22Rv1 (cell line): Measurements from ENCODE around the gene GAL3ST2.

Experiments
- ZFX ChIP-seq: fragments of 450-650 bp; IDR thresholded peaks from 2 replicates; pipeline ENCODE4 v1.6.1; 2017; ENCODE audit warnings: antibody characterized with exemption, borderline replicate concordance
- TF ChIP-seq, protein P1 (sequence below): fragments of 450-650 bp; IDR thresholded peaks from 2 replicates; pipeline ENCODE4 v1.5.1; 2017; ENCODE audit warnings: mild to moderate bottlenecking

DNA sequence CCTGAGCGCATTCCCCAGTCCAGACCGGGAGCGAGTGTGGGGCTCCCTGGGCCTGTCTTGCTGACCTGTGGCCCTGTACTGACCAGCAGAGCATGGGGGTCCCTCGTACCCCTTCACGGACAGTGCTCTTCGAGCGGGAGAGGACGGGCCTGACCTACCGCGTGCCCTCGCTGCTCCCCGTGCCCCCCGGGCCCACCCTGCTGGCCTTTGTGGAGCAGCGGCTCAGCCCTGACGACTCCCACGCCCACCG lies 37.7 kb downstream of the GAL3ST2 start:
- TF ChIP-seq, protein P1, sequence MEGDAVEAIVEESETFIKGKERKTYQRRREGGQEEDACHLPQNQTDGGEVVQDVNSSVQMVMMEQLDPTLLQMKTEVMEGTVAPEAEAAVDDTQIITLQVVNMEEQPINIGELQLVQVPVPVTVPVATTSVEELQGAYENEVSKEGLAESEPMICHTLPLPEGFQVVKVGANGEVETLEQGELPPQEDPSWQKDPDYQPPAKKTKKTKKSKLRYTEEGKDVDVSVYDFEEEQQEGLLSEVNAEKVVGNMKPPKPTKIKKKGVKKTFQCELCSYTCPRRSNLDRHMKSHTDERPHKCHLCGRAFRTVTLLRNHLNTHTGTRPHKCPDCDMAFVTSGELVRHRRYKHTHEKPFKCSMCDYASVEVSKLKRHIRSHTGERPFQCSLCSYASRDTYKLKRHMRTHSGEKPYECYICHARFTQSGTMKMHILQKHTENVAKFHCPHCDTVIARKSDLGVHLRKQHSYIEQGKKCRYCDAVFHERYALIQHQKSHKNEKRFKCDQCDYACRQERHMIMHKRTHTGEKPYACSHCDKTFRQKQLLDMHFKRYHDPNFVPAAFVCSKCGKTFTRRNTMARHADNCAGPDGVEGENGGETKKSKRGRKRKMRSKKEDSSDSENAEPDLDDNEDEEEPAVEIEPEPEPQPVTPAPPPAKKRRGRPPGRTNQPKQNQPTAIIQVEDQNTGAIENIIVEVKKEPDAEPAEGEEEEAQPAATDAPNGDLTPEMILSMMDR, result no peak
- no peak for TF ChIP-seq ZFX
